Neural progenitor cell (in vitro differentiated cells): ENCODE measurements around the gene MTMR4.

Experiments
- EZH2 ChIP-seq: fragments of 200-600 bp; sonication (generic); IDR thresholded peaks from 2 replicates; pipeline ENCODE4 v1.6.1; 2017; ENCODE audit warnings: antibody characterized with exemption, mild to moderate bottlenecking, moderate library complexity
- EZH2phosphoT487 ChIP-seq: fragments of 200-600 bp; sonication (generic); IDR thresholded peaks from 2 replicates; pipeline ENCODE4 v1.6.1; 2017; ENCODE audit warnings: antibody characterized with exemption
- TF ChIP-seq, protein P1 (sequence below): fragments of 200-600 bp; sonication (generic); IDR thresholded peaks from 2 replicates; pipeline ENCODE4 v1.5.1; 2017; ENCODE audit warnings: antibody characterized with exemption, mild to moderate bottlenecking

DNA sequence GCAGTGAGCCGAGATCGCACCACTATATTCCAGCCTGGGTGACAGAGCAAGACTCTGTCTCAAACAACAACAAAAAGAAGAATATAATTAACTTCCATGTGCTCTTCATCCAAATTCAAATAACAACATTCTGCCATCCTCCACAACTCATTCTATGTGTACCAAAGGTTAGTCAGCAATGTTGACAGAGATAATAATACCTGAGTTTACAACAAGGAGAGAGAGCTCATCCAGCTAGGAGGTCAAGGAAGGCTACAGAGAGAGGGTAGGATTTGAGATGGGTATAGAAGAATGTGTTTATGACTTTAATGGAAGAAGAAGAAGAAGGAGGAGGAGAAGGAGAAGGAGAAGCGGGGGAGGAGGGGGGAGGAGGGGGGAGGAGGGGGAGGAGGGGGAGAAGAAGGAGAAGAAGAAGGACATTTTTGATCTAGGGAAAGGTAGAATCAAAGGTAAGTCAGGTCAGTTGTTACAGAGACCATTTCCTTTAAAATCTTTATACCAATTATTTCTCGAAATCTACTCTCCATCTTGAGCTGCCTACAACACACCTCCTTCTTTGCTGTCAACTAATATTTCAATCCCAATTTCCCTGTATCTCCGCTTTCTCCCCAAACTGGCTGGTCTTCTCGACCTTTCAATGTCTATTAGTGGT, 16.1 kb downstream of the MTMR4 start:
- TF ChIP-seq, protein P1, sequence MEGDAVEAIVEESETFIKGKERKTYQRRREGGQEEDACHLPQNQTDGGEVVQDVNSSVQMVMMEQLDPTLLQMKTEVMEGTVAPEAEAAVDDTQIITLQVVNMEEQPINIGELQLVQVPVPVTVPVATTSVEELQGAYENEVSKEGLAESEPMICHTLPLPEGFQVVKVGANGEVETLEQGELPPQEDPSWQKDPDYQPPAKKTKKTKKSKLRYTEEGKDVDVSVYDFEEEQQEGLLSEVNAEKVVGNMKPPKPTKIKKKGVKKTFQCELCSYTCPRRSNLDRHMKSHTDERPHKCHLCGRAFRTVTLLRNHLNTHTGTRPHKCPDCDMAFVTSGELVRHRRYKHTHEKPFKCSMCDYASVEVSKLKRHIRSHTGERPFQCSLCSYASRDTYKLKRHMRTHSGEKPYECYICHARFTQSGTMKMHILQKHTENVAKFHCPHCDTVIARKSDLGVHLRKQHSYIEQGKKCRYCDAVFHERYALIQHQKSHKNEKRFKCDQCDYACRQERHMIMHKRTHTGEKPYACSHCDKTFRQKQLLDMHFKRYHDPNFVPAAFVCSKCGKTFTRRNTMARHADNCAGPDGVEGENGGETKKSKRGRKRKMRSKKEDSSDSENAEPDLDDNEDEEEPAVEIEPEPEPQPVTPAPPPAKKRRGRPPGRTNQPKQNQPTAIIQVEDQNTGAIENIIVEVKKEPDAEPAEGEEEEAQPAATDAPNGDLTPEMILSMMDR, result no peak
- no peak for TF ChIP-seq EZH2
- TF ChIP-seq EZH2phosphoT487, result no peak
